GM20431 (cell line): Measurements from ENCODE around the gene SLC39A11.

Experiments used
- in situ Hi-C: fragments of 300-500 bp; cut with MseI, MboI; formaldehyde crosslinking; loops from one replicate; pipeline ENCODE4 v1.15.0; 2020; ENCODE audit warnings: low sequenced_read_pairs; ENCODE audit not compliant: unreplicated experiment

The SLC39A11 gene

DNA sequence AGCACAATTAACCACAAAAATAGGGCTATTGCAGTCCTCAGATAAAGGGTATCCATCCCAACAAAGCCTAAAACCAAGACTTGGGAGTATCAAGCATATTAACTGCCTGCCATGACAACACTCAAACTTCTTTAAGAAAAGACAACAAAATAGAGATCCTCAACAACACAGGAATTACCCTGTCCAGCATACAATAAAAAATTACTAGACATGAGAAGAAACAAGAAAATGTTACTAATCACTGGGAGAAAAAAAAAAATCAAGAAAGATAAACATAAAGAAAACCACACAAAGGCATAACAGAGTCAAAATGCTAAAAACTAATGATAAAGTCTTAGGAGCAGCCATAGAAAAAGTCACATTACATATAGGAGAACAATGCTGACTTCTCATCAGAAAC is 73.9 kb downstream of the SLC39A11 start:
- in situ Hi-C loops: no loop called here

DNA sequence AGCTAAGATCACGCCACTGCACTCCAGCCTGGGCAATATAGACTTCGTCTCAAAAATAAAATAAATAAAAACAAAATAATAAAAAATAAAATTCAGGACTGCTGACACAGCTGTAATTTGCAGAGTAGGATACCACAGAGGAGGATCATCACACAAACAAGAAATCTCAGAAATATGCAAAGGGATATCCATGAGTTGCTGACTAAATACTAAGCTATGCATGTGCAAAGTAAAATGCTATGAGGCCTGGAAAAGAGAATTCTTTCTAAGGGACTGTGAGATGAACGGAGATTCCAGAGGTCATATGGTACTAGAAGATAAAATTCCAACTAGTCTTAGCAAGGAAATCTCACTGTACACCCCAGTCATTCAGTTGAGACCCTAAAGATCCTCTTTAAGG is 74.8 kb downstream of the SLC39A11 start:
- in situ Hi-C loops: no loop called here

DNA sequence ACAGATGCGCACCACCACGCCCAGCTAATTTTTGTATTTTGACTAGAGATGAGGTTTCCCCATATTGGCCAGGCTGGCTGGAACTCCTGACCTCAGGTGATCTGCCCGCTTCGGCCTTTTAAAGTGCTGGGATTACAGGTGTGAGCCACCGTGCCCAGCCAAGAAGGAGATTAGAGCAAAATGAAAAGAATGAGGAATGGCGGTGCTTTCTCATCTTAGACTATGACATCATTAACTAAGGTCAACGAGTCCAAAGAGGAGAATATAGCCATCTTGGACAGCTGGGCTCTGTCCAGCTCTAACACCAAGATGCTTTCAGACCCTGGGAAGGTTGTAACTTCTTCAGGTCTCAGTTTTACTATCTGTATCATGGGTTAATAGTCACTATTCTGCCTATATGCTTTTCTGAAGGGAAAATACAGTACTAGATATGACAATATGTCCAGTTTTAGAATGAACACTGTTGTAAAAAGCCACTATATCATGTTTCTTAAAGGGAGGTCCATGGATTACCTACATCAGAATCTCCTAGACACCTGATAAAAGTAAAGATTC is 76.7 kb downstream of the SLC39A11 start:
- in situ Hi-C loops: no loop called here

DNA sequence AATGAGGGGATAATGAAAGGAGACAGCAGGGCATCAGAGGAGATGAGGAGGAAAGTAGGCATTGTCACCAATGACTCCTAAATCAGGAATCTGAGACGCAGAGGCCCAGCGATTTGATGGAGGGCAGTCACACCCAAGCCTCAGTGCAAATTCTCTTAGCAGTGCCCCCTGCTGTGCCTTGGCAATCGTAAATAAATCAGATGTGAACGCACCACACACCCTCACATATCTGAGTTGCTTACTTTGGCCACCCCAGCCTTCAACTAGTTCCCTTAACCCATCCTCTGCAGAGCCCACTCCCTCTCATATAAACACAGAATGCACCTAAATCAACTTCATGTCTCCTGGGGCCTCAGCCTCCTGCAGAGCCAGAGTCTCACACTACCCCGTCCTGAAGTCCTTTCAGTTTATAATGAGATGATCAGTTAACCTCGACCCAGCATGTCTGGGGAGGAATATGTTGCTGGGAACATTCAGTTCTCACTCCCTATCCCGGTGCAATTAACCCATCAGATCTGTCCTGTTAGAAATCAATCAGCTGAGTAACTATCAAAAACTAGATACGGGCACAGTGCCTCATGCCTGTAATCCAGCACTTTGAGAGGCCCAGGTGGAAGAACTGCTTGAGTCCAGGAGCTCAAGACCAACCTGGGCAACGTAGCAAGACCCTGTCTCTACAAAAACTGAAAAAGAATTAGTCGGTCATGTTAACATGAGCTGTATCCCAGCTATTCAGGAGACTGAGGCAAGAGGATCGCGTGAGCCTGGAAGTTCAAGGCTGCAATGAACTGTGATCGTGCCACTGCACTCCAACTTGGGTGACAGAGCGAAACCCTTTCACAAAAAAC is 78.4 kb downstream of the SLC39A11 start:
- in situ Hi-C loops: no loop called here

DNA sequence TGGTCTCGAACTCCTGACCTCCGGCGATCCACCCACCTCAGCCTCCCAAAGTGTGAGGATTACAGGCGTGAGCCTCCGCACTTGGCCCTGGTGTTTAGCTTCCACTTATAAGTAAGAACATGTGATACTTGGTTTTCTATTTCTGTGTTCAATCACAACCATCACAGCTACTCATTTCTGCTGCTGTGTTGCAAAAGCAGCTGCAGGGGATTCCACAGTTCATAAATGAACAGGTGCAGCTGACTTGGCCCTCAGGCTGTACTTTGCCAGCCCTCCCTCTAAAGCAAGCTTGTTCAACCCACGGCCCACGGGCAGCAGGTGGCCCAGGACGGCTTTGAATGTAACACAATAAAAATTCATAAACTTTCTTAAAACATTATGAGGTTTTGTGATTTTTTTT is 79.2 kb downstream of the SLC39A11 start:
- in situ Hi-C loops: no loop called here

DNA sequence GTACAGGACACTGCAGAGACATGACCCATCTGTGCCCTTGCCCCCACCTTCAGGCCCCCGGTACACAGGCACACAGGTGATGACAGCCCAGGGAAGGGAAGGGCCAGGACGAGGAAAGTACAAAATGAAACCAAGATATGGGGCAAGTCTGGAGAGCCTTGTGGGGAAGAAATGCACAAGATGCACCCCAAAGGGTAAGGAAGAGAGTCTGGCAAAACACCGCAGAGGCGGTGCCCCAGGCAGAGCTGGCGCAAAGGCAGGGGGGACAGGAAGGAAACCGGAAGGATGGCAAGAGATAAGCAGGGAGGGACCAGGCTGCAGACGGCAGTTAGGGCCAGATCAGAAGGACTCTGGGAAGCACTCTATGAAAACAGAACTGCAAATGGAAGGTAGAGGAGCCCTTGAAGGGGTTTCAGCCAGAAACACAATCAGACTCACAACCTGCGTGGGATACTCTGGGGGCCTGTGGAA is 81.4 kb downstream of the SLC39A11 start:
- in situ Hi-C loops: no loop called here

DNA sequence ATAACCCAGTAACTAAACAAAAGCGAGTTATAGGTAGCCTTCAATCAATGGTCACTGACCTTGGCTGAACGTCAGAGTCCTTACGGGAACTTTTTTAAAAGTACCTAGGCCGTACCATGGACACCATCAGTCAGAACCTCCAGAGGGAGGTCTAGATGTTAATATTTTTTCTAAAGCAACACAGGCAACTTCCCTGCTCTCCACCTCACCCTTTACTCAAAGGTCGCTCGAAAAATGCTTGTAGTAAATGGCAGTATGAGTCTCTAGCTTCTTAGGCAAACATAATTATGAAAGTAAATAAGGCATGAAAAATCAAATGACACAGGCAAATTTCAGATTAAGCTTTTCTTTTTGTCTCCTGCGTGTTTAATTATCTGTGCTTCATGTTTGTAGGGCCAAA is 82.1 kb downstream of the SLC39A11 start:
- in situ Hi-C loops: no loop called here

DNA sequence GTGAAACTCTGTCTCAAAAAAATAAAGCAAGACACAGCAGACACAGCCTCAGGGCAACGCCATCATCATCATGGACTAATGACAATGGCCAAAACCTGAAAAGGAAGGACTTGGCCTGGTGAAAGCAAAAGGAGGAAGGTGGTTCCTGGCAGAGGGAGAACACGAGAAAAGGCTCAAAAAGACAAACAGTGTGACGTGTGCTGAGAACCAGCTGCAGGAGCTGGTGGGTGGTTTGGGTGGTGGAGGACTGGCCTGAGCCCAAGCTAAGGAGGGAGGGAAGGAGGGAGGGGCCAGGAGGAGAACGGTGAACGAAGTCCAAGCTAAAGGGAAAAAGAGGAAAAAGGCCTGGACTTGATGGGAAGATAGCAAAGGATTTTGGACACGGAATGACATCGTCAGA is 85.1 kb downstream of the SLC39A11 start:
- in situ Hi-C loops: no loop called here

DNA sequence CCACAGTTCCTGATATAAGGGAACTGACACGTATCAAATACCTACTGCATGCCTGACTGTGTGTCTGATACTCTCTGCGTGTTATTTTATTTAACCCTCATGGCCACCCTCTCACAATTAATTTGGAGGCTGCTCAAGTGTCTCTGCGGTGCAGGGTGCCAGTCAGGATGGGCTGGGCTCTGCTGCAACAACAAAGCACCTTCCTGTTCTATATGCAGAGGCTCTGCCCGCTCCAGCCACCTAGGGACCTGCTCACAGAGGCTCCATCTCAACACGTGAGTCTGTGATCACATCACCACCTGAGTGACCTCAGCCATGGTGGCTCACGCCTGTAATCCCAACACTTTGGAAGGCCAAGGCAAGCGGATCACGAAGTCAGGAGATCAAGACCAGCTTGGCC is 87.1 kb downstream of the SLC39A11 start:
- in situ Hi-C loops: no loop called here

DNA sequence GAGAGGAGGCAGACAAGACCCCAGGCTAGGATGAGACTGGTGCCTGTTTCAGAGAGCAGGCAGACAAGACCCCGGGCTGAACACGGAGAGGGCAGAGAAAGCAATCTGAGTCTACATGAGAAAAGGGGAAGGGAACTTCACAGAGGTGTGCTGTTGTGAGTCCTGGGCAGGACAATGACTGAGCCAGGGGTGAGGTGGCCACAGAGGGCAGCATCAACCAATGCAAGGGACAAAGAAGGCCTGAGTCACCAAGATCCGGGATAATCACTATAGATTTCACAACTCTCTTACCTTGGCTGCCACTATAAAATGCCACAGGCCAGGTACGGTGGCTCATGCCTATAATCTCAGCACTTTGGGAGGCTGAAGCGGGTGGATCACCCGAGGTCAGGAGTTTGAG is 89.0 kb downstream of the SLC39A11 start:
- in situ Hi-C loops: no loop called here

DNA sequence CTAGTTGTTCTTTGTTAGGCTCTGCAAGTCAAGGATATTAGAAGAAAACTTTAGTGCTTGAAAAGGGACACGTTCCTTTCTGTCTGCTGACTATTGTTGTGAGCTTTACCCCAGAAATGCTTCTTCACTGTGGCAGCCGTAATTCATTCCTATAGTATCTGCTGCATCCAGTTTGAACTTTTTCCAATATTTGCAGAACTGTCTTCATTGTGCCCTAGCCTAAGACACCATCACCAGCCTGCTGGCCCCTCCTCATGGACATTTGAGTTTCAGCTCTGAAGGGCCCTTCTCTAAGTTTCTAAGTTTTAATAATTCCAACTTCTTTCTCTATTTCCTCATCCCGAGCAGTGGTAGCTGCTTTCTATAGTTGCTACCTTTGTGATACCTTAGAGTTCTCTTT is 91.7 kb downstream of the SLC39A11 start:
- in situ Hi-C loops: no loop called here

DNA sequence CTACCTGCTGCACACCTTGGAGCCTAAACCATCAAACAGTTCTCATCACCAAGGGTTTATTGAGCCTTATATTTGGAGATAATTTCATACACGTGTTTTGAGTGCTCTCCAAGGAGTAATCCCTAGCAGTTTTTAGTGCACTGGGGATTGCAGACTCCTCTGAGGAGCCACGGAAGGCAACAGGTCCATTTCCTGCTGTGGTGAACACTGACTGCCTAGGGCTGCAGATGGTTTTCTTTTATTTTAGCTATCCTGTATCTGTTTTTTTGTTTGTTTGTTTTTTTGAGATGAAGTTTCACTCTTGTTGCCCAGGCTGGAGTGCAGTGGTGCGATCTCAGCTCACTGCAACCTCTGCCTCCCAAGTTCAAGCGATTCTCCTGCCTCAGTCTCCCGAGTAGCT is 93.0 kb downstream of the SLC39A11 start:
- in situ Hi-C loops: loop anchor here (25.0 kb wide), 1 partner anchor 363 kb away; no protein-coding TSS in a partner anchor

DNA sequence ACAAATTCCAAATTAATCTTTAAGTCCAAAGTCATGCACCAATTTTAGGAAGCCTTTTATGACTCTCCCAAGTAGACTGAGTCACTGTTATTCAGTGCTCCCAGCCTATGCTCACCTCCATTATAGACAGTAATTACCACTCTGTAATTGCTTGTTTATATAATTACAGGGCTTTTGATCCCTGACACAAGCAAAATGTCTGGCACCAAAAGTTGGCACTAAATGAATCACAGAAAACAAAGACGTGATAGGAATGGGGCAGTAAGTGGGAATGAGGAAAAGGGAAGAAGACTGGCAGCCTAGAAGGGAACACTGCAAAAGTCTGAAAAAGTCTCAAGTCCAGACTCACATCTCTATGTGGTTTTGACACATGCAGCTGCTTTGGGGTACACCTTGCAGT is 94.1 kb downstream of the SLC39A11 start:
- in situ Hi-C loops: loop anchor here (25.0 kb wide), 1 partner anchor 364 kb away; no protein-coding TSS in a partner anchor

DNA sequence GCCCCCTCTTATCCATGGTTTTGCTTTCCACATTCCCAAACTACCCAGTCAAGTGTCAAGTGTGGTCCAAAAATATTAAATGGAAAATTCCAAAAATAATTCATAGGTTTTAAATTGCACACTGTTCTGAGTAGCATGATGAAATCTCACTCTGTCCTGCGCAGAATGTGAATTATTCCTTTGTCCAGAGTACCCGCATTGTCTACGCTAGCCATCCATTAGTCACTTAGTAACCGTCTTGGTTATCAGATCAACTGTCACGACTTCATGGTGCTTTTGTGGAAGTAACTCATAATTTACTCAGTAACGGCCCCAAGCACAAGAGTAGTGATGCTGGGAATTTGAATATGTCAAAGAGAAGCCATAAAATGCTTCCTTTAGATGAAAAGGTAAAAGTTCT is 94.9 kb downstream of the SLC39A11 start:
- in situ Hi-C loops: loop anchor here (25.0 kb wide), 1 partner anchor 365 kb away; no protein-coding TSS in a partner anchor

DNA sequence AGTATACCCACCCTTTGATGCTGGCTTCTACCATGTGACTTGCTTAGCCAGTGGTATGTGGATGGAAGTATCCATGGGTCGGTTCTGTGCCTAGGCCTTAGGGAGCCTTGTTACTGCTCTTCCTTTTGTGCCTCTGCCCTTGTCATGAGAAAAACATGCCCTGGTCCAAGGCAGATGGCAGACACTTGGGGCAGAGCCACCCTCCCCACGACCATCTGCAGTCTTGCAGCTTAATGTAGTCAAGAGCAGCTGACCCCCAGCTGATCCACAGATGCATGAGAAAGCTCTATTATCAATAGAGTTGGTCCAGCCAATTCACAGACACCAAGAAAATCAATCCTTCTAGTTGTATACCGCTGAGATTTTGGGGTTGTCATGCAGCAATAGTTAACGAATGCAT is 95.7 kb downstream of the SLC39A11 start:
- in situ Hi-C loops: loop anchor here (25.0 kb wide), 1 partner anchor 366 kb away; no protein-coding TSS in a partner anchor

DNA sequence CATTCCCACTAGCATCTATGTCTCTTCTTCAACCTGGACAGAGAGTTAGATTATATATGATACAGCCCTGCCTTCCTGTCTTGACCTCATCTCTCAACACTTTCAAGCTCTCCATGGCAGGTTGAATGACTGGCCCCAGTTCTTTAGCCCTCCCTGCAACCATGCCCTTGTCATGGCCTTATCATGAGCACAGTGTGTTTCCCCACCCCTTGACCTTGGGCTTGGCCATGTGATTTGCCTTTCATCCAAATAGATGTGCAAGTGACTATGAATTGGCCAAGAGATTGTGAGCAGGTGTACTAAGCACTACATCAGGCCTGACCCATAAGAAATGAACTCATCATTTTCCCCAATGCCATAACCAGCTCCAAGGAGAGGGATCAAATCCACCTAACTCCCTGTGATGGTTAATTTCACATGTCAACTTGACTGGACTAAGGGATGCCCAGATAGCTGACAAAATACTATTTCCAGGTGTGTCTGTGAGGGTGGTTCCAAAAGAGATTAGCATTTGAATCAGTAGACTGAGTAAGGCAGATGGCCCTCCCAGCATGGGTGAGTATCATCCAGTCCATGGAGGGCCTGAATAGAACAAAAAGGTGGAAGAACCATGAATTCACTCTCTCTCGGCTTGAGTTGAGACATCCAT is 97.4 kb downstream of the SLC39A11 start:
- in situ Hi-C loops: loop anchor here (25.0 kb wide), 1 partner anchor 367 kb away; no protein-coding TSS in a partner anchor

DNA sequence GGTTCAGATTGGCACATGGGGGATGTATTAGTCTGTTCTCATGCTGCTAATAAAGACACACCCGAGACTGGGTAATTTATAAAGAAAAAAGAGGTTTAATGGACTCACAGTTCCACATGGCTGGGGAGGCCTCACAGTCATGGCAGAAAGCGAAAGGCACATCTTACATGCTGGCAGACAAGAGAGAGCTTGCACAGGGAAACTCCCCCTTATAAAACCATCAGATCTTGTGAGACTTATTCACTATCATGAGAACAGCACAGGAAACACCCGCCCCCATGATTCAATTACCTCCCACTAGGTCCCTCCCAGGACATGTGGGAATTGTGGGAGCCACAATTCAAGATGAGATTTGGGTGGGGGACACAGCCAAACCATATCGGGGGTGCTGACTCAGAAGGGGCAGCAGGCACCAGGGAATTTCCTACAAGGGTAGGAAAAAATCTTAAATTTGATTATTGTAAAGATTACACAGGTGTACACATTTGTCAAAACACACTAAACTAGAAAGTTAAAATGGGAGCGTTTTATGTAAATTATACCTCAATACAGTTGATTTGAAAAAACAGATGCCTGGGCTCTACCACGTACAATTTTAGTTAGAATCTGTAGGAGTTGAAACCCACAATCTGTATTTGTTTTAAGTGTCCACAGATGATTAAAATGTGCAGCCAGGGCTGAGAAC is 99.6 kb downstream of the SLC39A11 start:
- in situ Hi-C loops: loop anchor here (25.0 kb wide), 1 partner anchor 369 kb away; no protein-coding TSS in a partner anchor

DNA sequence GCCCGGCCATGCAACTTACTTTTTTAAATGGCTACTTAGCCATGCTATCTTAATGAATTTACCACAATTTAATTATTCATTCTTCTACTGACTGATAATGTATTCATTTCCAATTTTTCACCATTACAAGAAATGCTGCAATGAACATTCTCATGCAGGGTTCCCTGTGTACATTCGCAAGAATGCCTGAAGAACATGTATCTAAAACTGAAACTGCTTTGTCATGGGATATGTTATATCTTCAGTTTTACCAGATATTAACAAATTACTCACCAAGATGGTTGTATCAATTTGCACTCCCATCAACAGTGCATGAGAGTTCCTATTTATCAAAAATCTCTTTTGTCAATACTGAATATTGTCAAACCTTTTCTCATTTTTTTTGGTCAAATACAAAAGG is 100.8 kb downstream of the SLC39A11 start:
- in situ Hi-C loops: loop anchor here (25.0 kb wide), 1 partner anchor 371 kb away; no protein-coding TSS in a partner anchor

DNA sequence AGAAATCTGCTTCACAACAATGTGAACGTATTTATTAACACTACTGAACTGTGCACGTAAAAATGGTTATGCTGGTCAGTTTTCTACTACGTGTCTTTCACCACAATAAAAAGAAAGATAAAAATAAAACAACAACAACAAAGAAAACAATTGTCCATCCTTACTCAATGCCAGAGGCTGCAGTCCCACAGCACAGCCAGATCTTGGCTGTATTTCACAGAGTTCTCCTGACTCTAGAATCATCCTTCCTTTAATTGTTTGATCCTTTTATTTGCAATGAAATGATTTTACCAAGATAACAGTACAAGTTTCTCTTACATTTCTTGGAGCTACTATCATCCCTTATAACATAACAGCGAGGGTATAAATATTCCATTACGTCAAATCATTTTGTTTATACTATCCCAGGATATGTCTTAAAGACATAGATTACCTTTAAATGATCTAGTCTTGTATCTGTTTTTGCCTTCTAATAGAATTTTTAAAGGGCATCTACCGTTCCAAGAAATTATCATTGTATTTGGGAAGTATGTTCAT is 103.3 kb downstream of the SLC39A11 start:
- in situ Hi-C loops: loop anchor here (10.0 to 25.0 kb wide), 2 partner anchors 166 to 373 kb away; no protein-coding TSS in a partner anchor

DNA sequence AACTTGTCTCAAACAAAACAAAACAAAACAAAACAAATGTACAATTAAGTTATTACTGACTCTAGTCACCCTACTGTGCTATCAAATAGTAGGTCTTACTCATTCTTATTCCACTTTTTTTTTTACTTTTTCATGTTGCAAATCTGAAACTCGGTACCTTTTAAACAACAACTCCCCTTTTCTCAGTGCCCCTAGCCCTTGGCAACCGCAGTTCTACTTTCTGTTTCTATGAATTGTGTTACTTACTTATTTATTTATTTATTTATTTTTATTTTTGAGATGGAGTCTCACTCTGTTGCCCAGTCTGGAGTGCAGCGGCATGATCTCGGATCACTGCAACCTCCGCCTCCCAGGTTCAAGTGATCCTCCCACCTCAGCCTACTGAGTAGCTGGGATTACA is 104.0 kb downstream of the SLC39A11 start:
- in situ Hi-C loops: loop anchor here (10.0 to 25.0 kb wide), 2 partner anchors 166 to 374 kb away; no protein-coding TSS in a partner anchor
